ENCODE results near the gene KRTAP1-3. TPM values are rescaled to one million over a fixed set of nuclear protein-coding genes. Genes with fewer than 3 reads are reported as not detected.

Gene KRTAP1-3
- total and polyA plus RNA-seq, 2 of the 4 experiments (the other 2 are of a cell fraction): not detected

- WGBS, 2 experiments (ENCODE audit: extremely low coverage in 2 of 2, insufficient read length in 1 of 2): 100% methylated on average over 6 of the region's 13 CpGs; no CpG with 5 or more reads in 1 of the 2 experiments
These were observed 18.0 kb downstream of the KRTAP1-3 start for GRCh38 chr17:41016578-41017215.

More at GRCh38 chr17:41016578-41017215, 18.0 kb downstream of the KRTAP1-3 start:
- no peak overlapping the region for H2BK120ac ChIP-seq (ENCODE audit: low read depth, low read length)
- H3K27me3 ChIP-seq (ENCODE audit: control insufficient read depth, insufficient read depth, low read length): no peaks in the 10 kb centered on the region; the same call in 1 of the 2 replicates
- BruUV-seq (replicated peaks): no TSS peak
- H3K56ac ChIP-seq (ENCODE audit: extremely low read depth, insufficient read depth, low read length): no peak overlapping the region
- no peak overlapping the region for H3K18ac ChIP-seq (ENCODE audit: low read depth, low read length)
- ATAC-seq (ENCODE audit: low read depth) (no peak), DNase-seq (no peak)
- H3K9me3 ChIP-seq (ENCODE audit: control insufficient read depth, insufficient read depth, low read length): no peaks in the 10 kb centered on the region; the same call in 1 of the 2 replicates
- no peak overlapping the region for H3K4me3 ChIP-seq (ENCODE audit: insufficient read depth, low read depth, low read length)
- H3K4ac ChIP-seq (ENCODE audit: low read depth, low read length): no peak overlapping the region
- no peak overlapping the region for H2AK9ac ChIP-seq (replicated peaks; ENCODE audit: low read depth, low read length, poor library complexity)
- POLR2A ChIA-PET (ENCODE audit: unreplicated experiment): no interaction called here
- no peaks in the 10 kb centered on the region for H4K20me1 ChIP-seq (ENCODE audit: insufficient read depth, low read length)
- no peak overlapping the region for H2AFZ ChIP-seq (replicated peaks; ENCODE audit: low read length, poor library complexity)
- dilution Hi-C loops (cut with HindIII; ENCODE audit: low sequenced_read_pairs, unreplicated experiment) (no loop called here), intact Hi-C loops (cut with micrococcal nuclease) (no loop called here), in situ Hi-C loops (cut with MboI; ENCODE audit: low sequenced_read_pairs) (no loop called here)
- H3K4me2 ChIP-seq (ENCODE audit: low read depth, low read length): no peak overlapping the region
- no peak overlapping the region for H3K27ac ChIP-seq (ENCODE audit: insufficient read depth, low read length)
- no peak overlapping the region for H3K9ac ChIP-seq (ENCODE audit: low read depth, low read length)
- no peak overlapping the region for H4K8ac ChIP-seq (ENCODE audit: low read depth in 2 of 2, low read length in 2 of 2)
- CTCF ChIA-PET: no interaction called here
- no peak overlapping the region for H3K14ac ChIP-seq (replicated peaks; ENCODE audit: low read depth, low read length)
- H3K9me1 ChIP-seq (ENCODE audit: insufficient read depth, low read length): no peaks in the 10 kb centered on the region; the same call in 1 of the 2 replicates
- H2AK5ac ChIP-seq (ENCODE audit: low read depth, low read length): no peak overlapping the region
- H3K79me1 ChIP-seq (ENCODE audit: low read depth in 1 of 2, low read length in 2 of 2): no peaks in the 10 kb centered on the region
- H3K23ac ChIP-seq (ENCODE audit: low read depth, low read length): no peak overlapping the region
- H2BK15ac ChIP-seq (ENCODE audit: low read depth, low read length): no peak overlapping the region
- H3K4me1 ChIP-seq (ENCODE audit: control insufficient read depth, insufficient read depth, low read length): peaks cover 1% of the 10 kb centered on the region; the same call in 1 of the 2 replicates
- no peak overlapping the region for H4K5ac ChIP-seq (ENCODE audit: low read depth, low read length)
- H3K36me3 ChIP-seq (ENCODE audit: control insufficient read depth, insufficient read depth, low read length): no peaks in the 10 kb centered on the region
- no peak for TF ChIP-seq RAD21 (IDR thresholded peaks at IDR 0.05; ENCODE audit: low read length)
- TF ChIP-seq FOS (IDR thresholded peaks at IDR 0.05; ENCODE audit: low read depth, low read length): no peak
- TF ChIP-seq MXI1 (IDR thresholded peaks at IDR 0.05; ENCODE audit: borderline replicate concordance, low read depth, low read length): no peak
- TF ChIP-seq, protein P1, sequence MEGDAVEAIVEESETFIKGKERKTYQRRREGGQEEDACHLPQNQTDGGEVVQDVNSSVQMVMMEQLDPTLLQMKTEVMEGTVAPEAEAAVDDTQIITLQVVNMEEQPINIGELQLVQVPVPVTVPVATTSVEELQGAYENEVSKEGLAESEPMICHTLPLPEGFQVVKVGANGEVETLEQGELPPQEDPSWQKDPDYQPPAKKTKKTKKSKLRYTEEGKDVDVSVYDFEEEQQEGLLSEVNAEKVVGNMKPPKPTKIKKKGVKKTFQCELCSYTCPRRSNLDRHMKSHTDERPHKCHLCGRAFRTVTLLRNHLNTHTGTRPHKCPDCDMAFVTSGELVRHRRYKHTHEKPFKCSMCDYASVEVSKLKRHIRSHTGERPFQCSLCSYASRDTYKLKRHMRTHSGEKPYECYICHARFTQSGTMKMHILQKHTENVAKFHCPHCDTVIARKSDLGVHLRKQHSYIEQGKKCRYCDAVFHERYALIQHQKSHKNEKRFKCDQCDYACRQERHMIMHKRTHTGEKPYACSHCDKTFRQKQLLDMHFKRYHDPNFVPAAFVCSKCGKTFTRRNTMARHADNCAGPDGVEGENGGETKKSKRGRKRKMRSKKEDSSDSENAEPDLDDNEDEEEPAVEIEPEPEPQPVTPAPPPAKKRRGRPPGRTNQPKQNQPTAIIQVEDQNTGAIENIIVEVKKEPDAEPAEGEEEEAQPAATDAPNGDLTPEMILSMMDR (conservative IDR thresholded peaks at IDR 0.05; ENCODE audit: low read depth, low read length): no peak
- TF ChIP-seq CHD1 (IDR thresholded peaks at IDR 0.05; ENCODE audit: low read depth, low read length): no peak
- no peak for TF ChIP-seq RFX5 (IDR thresholded peaks at IDR 0.05; ENCODE audit: low read depth, low read length)
- TF ChIP-seq MAZ (IDR thresholded peaks at IDR 0.05; ENCODE audit: borderline replicate concordance, low read depth, low read length): no peak
- no peak for TF ChIP-seq MAFK (IDR thresholded peaks at IDR 0.05; ENCODE audit: low read depth, low read length)
- no peak for TF ChIP-seq RCOR1 (IDR thresholded peaks at IDR 0.05; ENCODE audit: insufficient replicate concordance, low read length)
- no peak for TF ChIP-seq BHLHE40 (IDR thresholded peaks at IDR 0.05; ENCODE audit: low read depth, low read length)
- TF ChIP-seq SMC3 (IDR thresholded peaks at IDR 0.05; ENCODE audit: low read depth, low read length): no peak
- TF ChIP-seq, protein P2, sequence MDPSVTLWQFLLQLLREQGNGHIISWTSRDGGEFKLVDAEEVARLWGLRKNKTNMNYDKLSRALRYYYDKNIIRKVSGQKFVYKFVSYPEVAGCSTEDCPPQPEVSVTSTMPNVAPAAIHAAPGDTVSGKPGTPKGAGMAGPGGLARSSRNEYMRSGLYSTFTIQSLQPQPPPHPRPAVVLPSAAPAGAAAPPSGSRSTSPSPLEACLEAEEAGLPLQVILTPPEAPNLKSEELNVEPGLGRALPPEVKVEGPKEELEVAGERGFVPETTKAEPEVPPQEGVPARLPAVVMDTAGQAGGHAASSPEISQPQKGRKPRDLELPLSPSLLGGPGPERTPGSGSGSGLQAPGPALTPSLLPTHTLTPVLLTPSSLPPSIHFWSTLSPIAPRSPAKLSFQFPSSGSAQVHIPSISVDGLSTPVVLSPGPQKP (IDR thresholded peaks at IDR 0.05; ENCODE audit: borderline replicate concordance, low read depth, low read length): no peak
- no peak for TF ChIP-seq CEBPB (IDR thresholded peaks at IDR 0.05; ENCODE audit: low read depth, low read length)
- no peak for TF ChIP-seq NFE2L2 (IDR thresholded peaks at IDR 0.05; ENCODE audit: low read depth, low read length)
- TF ChIP-seq USF2 (IDR thresholded peaks at IDR 0.05; ENCODE audit: low read depth, low read length): no peak
- TF ChIP-seq POLR2A (IDR thresholded peaks at IDR 0.05; ENCODE audit: low read depth, low read length): no peak
- no peak overlapping the region; the same call in 1 of the 2 replicates for H4K91ac ChIP-seq (ENCODE audit: insufficient read depth, low read depth, low read length)
- no peak overlapping the region for H2BK20ac ChIP-seq (ENCODE audit: low read depth, low read length)
- H2BK5ac ChIP-seq (ENCODE audit: low read depth, low read length, poor library complexity, severe bottlenecking): no peak overlapping the region

Measured in IMR-90 (cell line).